H9 (cell line): ENCODE measurements around the gene PEX14. TPM values are rescaled to one million over a fixed set of nuclear protein-coding genes. Genes with fewer than 3 reads are reported as not detected.
"Not testable (repeated sequence)": the region's sequence is repeated elsewhere in the genome, so short reads cannot be mapped to it uniquely, and the experiment has no call there.

Experiments
- DNase-seq: peaks from one replicate; pipeline ENCODE4 v3.0.0-alpha.2; 2017
- H2AFZ ChIP-seq: one replicate; pipeline ENCODE4 v1.6.1; 2013; ENCODE audit warnings: mild to moderate bottlenecking, low read length, control low read depth, moderate library complexity
- H2AK5ac ChIP-seq: 2 replicates; pipeline ENCODE4 v1.6.1; 2013; ENCODE audit warnings: low read length, control low read depth, mixed read lengths; ENCODE audit not compliant: insufficient read length
- H2BK120ac ChIP-seq: one replicate; pipeline ENCODE4 v1.6.1; 2013; ENCODE audit warnings: low read depth, mild to moderate bottlenecking, low read length, control low read depth, inconsistent platforms; ENCODE audit not compliant: poor library complexity, severe bottlenecking
- H2BK12ac ChIP-seq: 2 replicates; pipeline ENCODE4 v1.6.1; 2013; ENCODE audit warnings: low read length, control low read depth, mixed read lengths, low read depth; ENCODE audit not compliant: insufficient read length
- H2BK15ac ChIP-seq: 2 replicates; pipeline ENCODE4 v1.6.1; 2013; ENCODE audit warnings: low read depth, low read length, control low read depth
- H2BK20ac ChIP-seq: one replicate; pipeline ENCODE4 v1.6.1; 2013; ENCODE audit warnings: low read depth, mild to moderate bottlenecking, low read length, control low read depth, inconsistent platforms; ENCODE audit not compliant: poor library complexity, severe bottlenecking
- H2BK5ac ChIP-seq: 2 replicates; pipeline ENCODE4 v1.6.1; 2013; ENCODE audit warnings: low read length, control low read depth, mixed read lengths; ENCODE audit not compliant: insufficient read length
- H3K14ac ChIP-seq: 2 replicates; pipeline ENCODE4 v1.6.1; 2013; ENCODE audit warnings: low read length, control low read depth; ENCODE audit not compliant: insufficient read depth
- H3K18ac ChIP-seq: 2 replicates; pipeline ENCODE4 v1.6.1; 2013; ENCODE audit warnings: low read depth, mild to moderate bottlenecking, mixed read lengths, low read length, control low read depth; ENCODE audit not compliant: insufficient read length
- H3K23ac ChIP-seq: 2 replicates; pipeline ENCODE4 v1.6.1; 2013; ENCODE audit warnings: low read length, control low read depth, mixed read lengths, low read depth; ENCODE audit not compliant: insufficient read length
- H3K23me2 ChIP-seq: 2 replicates; pipeline ENCODE4 v1.6.1; 2013; ENCODE audit warnings: low read depth, mild to moderate bottlenecking, mixed read lengths, low read length, control low read depth; ENCODE audit not compliant: insufficient read length, poor library complexity, severe bottlenecking
- H3K27ac ChIP-seq: 2 replicates; pipeline ENCODE4 v1.5.1; 2013; ENCODE audit warnings: low read length, control low read depth, mixed read lengths, low read depth; ENCODE audit not compliant: insufficient read length
- H3K27me3 ChIP-seq: 2 replicates; pipeline ENCODE4 v1.6.1; 2013; ENCODE audit warnings: low read length, control low read depth, inconsistent platforms; ENCODE audit not compliant: insufficient read depth
- H3K4ac ChIP-seq: 2 replicates; pipeline ENCODE4 v1.6.1; 2013; ENCODE audit warnings: low read depth, mild to moderate bottlenecking, control low read depth, inconsistent platforms, low read length, moderate library complexity
- H3K4me1 ChIP-seq: 2 replicates; pipeline ENCODE4 v1.6.1; 2013; ENCODE audit warnings: low read length, control low read depth, inconsistent platforms; ENCODE audit not compliant: insufficient read depth
- H3K4me2 ChIP-seq: 2 replicates; pipeline ENCODE4 v1.6.1; 2013; ENCODE audit warnings: low read length, control low read depth, mixed read lengths; ENCODE audit not compliant: insufficient read length, insufficient read depth
- H3K56ac ChIP-seq: 2 replicates; pipeline ENCODE4 v1.6.1; 2013; ENCODE audit warnings: low read depth, mild to moderate bottlenecking, mixed read lengths, low read length, control low read depth; ENCODE audit not compliant: insufficient read length
- H3K79me1 ChIP-seq: 2 replicates; pipeline ENCODE4 v1.6.1; 2013; ENCODE audit warnings: low read depth, mild to moderate bottlenecking, moderate library complexity, low read length, control low read depth, inconsistent platforms; ENCODE audit not compliant: insufficient read depth, poor library complexity, severe bottlenecking
- H3K79me2 ChIP-seq: 2 replicates; pipeline ENCODE4 v1.6.1; 2013; ENCODE audit warnings: low read length, control low read depth, inconsistent platforms; ENCODE audit not compliant: insufficient read depth
- H3K9ac ChIP-seq: 2 replicates; pipeline ENCODE4 v1.6.1; 2013; ENCODE audit warnings: low read length, control low read depth, mixed read lengths; ENCODE audit not compliant: insufficient read length; ENCODE audit errors: extremely low read depth
- H3K9me3 ChIP-seq: one replicate; pipeline ENCODE4 v1.6.1; 2013; ENCODE audit warnings: low read depth, low read length, inconsistent platforms; ENCODE audit not compliant: control insufficient read depth
- H3T11ph ChIP-seq: one replicate; pipeline ENCODE4 v1.6.1; 2013; ENCODE audit warnings: mild to moderate bottlenecking, low read length, control low read depth, inconsistent platforms
- H4K20me1 ChIP-seq: one replicate; pipeline ENCODE4 v1.6.1; 2013; ENCODE audit not compliant: control insufficient read depth, insufficient read length, insufficient read depth
- H4K5ac ChIP-seq: 2 replicates; pipeline ENCODE4 v1.6.1; 2013; ENCODE audit warnings: low read depth, mild to moderate bottlenecking, mixed read lengths, low read length, control low read depth; ENCODE audit not compliant: insufficient read length
- H4K8ac ChIP-seq: replicated peaks from 2 replicates; pipeline ENCODE4 v1.6.1; 2013; ENCODE audit warnings: low read length, control low read depth, mixed read lengths, low read depth; ENCODE audit not compliant: insufficient read length
- H4K91ac ChIP-seq: 2 replicates; pipeline ENCODE4 v1.6.1; 2013; ENCODE audit warnings: low read depth, mild to moderate bottlenecking, moderate library complexity, mixed read lengths, low read length, control low read depth; ENCODE audit not compliant: insufficient read length
- H3K27ac Mint-ChIP-seq, 3 experiments: 2 replicates in 2 of 3; 3 replicates in 1 of 3; pipeline ENCODE4 v1.8.0; 2020 to 2021; ENCODE audit warnings: mixed read lengths in 3 of 3, mild to moderate bottlenecking in 1 of 3, moderate library complexity in 1 of 3
- H3K27me3 Mint-ChIP-seq: 2 replicates; pipeline ENCODE4 v1.8.0; 2021; ENCODE audit warnings: low read depth, mild to moderate bottlenecking, moderate library complexity, mixed read lengths
- H3K36me3 Mint-ChIP-seq, 3 experiments: 2 replicates in 2 of 3; 3 replicates in 1 of 3; pipeline ENCODE4 v1.8.0; 2020 to 2021; ENCODE audit warnings: low read depth in 3 of 3, mixed read lengths in 3 of 3; ENCODE audit not compliant: insufficient read depth in 1 of 3
- H3K4me1 Mint-ChIP-seq, 2 experiments: 2 replicates each; pipeline ENCODE4 v1.8.0; 2020; ENCODE audit warnings: mixed read lengths in 2 of 2
- H3K4me3 Mint-ChIP-seq, 2 experiments: 2 replicates in 1 of 2; 3 replicates in 1 of 2; pipeline ENCODE4 v1.8.0; 2020 to 2021; ENCODE audit warnings: mild to moderate bottlenecking in 2 of 2, mixed read lengths in 2 of 2, moderate library complexity in 1 of 2
- H3K9me3 Mint-ChIP-seq, 2 experiments: 2 replicates in 1 of 2; 3 replicates in 1 of 2; pipeline ENCODE4 v1.8.0; 2020; ENCODE audit warnings: mild to moderate bottlenecking in 2 of 2, mixed read lengths in 2 of 2, moderate library complexity in 1 of 2
- WGBS: extraction: QIAGEN DNeasy Blood & Tissue Kit; methylation state at CpG from one replicate; pipeline ENCODE4 v1.1.7; 2013; ENCODE audit warnings: missing lambda C conversion rate, low lambda C conversion rate, mixed read lengths; ENCODE audit not compliant: insufficient read length; ENCODE audit errors: extremely low coverage; 5-methylcytosine and 5-hydroxymethylcytosine counted together
- total RNA-seq: library from RNA; stranded (reverse); gene quantifications from 2 replicates; pipeline ENCODE4 v1.2.1, GENCODE V29; 2021
- TF ChIP-seq, protein P1 (sequence below): fragments of 200-600 bp; sonication (generic); conservative IDR thresholded peaks from 3 replicates; pipeline ENCODE4 v1.8.0; 2021; ENCODE audit warnings: antibody characterized with exemption, mild to moderate bottlenecking

PEX14 gene
- total RNA-seq, 1 experiment from 2014 or later, result 23.9 TPM

DNA sequence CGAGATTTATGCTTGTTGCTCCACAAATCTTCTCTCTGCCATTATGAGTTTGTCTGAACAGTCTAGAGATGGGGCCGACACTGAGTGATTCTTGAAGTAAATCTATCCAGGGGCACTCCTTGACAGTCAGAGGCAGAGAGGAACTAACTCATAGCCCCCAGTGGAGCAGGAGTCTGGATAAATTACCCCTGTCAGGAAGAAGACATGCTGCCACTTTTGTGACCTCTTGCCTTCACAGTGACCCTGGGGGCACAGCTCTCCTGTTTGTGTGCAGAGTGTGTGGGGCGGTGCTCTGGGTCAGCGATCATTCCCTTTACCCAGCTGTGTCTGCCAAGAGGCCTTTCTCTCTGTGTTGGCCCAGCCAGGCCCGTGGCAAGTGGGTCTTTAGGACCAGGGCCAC lies 29.5 kb downstream of the PEX14 start:
- Mint-ChIP-seq H3K4me3 (no peak overlapping the region), H3K27ac (no peak overlapping the region), H3K9me3 (no peaks in the 10 kb centered on the region), H3K4me1 (peaks cover 15% of the 10 kb centered on the region in 2 experiments), H3K27me3 (no peaks in the 10 kb centered on the region), H3K36me3 (no peaks in the 10 kb centered on the region)
- Histone ChIP-seq H3K18ac (no peak overlapping the region), H3K9ac (no peak overlapping the region), H2AK5ac (no peak overlapping the region), H3K4me2 (no peak overlapping the region), H4K8ac (no peak overlapping the region), H4K91ac (no peak overlapping the region), H3K79me2 (peaks cover 3% of the 10 kb centered on the region; the same call in 1 of the 2 replicates), H3K23me2 (no peaks in the 10 kb centered on the region), H3K4me1 (no peaks in the 10 kb centered on the region; the same call in 1 of the 2 replicates), H3K9me3 (no peaks in the 10 kb centered on the region), H3K4ac (no peak overlapping the region), H3K27ac (no peak overlapping the region), H4K20me1 (no peaks in the 10 kb centered on the region), H4K5ac (no peak overlapping the region), H2BK5ac (no peak overlapping the region), H3K27me3 (no peaks in the 10 kb centered on the region), H2BK120ac (no peak overlapping the region), H3T11ph (no peak overlapping the region), H3K23ac (no peak overlapping the region), H3K79me1 (peaks cover 6% of the 10 kb centered on the region), H2BK20ac (no peak overlapping the region), H2BK15ac (no peak overlapping the region), H2BK12ac (no peak overlapping the region), H3K14ac (no peak overlapping the region), H2AFZ (no peak overlapping the region), H3K56ac (no peak overlapping the region)
- DNase-seq, result no peak
- WGBS, result no CpG with 5 or more reads among the region's 5 CpGs
- TF ChIP-seq, protein P1, sequence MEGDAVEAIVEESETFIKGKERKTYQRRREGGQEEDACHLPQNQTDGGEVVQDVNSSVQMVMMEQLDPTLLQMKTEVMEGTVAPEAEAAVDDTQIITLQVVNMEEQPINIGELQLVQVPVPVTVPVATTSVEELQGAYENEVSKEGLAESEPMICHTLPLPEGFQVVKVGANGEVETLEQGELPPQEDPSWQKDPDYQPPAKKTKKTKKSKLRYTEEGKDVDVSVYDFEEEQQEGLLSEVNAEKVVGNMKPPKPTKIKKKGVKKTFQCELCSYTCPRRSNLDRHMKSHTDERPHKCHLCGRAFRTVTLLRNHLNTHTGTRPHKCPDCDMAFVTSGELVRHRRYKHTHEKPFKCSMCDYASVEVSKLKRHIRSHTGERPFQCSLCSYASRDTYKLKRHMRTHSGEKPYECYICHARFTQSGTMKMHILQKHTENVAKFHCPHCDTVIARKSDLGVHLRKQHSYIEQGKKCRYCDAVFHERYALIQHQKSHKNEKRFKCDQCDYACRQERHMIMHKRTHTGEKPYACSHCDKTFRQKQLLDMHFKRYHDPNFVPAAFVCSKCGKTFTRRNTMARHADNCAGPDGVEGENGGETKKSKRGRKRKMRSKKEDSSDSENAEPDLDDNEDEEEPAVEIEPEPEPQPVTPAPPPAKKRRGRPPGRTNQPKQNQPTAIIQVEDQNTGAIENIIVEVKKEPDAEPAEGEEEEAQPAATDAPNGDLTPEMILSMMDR, result no peak

DNA sequence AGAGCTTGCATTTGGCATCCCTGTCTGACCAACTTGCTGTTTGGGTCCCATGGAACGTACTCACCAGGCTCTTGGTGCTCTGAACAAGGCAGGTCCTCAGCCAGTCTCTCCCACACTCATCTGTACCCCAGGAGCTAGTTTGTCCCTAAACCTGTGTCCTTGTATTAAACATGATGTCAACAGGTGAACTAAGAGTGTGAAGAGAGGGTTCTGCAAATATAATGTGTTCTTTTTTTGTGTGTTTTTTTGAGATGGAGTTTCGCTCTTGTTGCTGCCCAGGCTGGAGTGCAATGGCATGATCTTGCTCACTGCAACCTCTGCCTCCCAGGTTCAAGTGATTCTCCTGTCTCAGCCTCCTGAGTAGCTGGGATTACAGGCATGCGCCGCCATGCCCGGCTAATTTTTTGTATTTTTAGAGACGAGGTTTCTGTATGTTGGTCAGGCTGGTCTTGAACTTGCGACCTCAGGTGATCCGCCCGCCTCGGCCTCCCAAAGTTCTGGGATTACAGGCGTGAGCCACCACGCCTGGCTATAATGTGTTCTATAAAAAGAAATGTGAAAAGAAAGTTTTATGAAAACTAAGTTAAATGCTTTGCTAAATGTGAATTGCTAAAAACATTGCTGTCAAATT lies 31.4 kb downstream of the PEX14 start:
- WGBS, result no CpG with 5 or more reads among the region's 12 CpGs

More for the DNA sequence above, 31.4 kb downstream of the PEX14 start:
- H3K23me2 ChIP-seq, H3K4me3 Mint-ChIP-seq, H2BK5ac ChIP-seq, H3K27me3 ChIP-seq, H2BK120ac ChIP-seq, H3K36me3 Mint-ChIP-seq, H2AFZ ChIP-seq, H3K9me3 Mint-ChIP-seq, DNase-seq, H3K4ac ChIP-seq, H4K91ac ChIP-seq, H3K79me2 ChIP-seq, H3K4me1 ChIP-seq, H2BK12ac ChIP-seq, H3K9ac ChIP-seq, H3K4me2 ChIP-seq, H3T11ph ChIP-seq, H2BK15ac ChIP-seq, H4K20me1 ChIP-seq, H3K27ac ChIP-seq, H4K5ac ChIP-seq, H3K56ac ChIP-seq, H3K18ac ChIP-seq, H2BK20ac ChIP-seq, H3K27me3 Mint-ChIP-seq, H2AK5ac ChIP-seq, H3K23ac ChIP-seq, H4K8ac ChIP-seq, H3K9me3 ChIP-seq, H3K14ac ChIP-seq, H3K79me1 ChIP-seq: not testable (repeated sequence)
- Mint-ChIP-seq H3K4me1 (peaks cover 17 to 20% of the 10 kb centered on the region in 2 experiments), H3K27ac (peak overlapping the region in 1 of 3 experiments; percentile 17; a peak in 1 of 7 replicates)
